Mesothelial cell of epicardium (in vitro differentiated cells): Measurements from ENCODE around the gene NRAS. TPM values are rescaled to one million over a fixed set of nuclear protein-coding genes. Genes with fewer than 3 reads are reported as not detected.

Source experiments
- DNase-seq, 2 experiments: peaks; one replicate each; pipeline ENCODE4 v3.0.0; 2021; ENCODE audit warnings: low spot score in 2 of 2; ENCODE audit not compliant: unreplicated experiment in 2 of 2
- H3K27ac Mint-ChIP-seq: 2 replicates; pipeline ENCODE4 v1.8.0; 2021; ENCODE audit warnings: mixed read lengths
- H3K27me3 Mint-ChIP-seq: 2 replicates; pipeline ENCODE4 v1.8.0; 2021; ENCODE audit warnings: low read depth, mixed read lengths
- H3K36me3 Mint-ChIP-seq: 2 replicates; pipeline ENCODE4 v1.8.0; 2021; ENCODE audit warnings: mixed read lengths
- H3K4me1 Mint-ChIP-seq: 2 replicates; pipeline ENCODE4 v1.8.0; 2021; ENCODE audit warnings: mixed read lengths
- H3K4me3 Mint-ChIP-seq: 2 replicates; pipeline ENCODE4 v1.8.0; 2021; ENCODE audit warnings: mild to moderate bottlenecking, moderate library complexity, mixed read lengths
- H3K9me3 Mint-ChIP-seq: 2 replicates; pipeline ENCODE4 v1.8.0; 2021; ENCODE audit warnings: mixed read lengths
- total RNA-seq: library from RNA; stranded (reverse); gene quantifications from 3 replicates; pipeline ENCODE4 v1.2.1, GENCODE V29; 2021
- TF ChIP-seq, protein P1 (sequence below): fragments of 200-600 bp; sonication (generic); IDR thresholded peaks from one replicate; pipeline ENCODE4 v1.5.0; 2021; ENCODE audit warnings: antibody characterized with exemption; ENCODE audit not compliant: unreplicated experiment

Gene NRAS
- total RNA-seq, 1 donor from 2014 or later = 39.8 TPM

DNA sequence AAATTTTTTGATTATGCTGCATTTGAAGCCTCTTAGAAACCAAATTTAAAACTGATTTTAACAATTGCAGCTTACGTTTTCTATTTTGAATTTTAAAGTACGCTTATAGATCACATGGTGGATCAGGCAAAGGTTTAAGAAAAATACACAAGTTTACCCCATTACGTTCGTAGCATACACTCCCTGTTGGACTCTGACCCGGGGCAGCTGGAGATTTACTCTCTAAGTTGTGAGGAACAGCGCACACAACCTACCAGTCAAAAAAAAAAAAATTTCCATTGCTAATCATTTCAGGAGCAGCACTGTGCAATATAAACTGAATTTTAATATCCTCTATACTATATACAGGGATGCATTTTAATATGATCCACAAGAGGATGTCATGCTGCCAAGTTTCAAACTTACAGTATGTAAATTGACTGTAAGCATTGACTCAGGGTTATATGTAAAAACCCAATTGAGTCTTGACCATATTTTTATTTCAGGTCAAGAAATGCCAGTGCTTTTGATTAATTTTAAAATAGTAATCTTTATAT lies 20.8 kb upstream of the NRAS start:
- no peak for DNase-seq
- no peaks in the 10 kb centered on the region for H3K27me3 Mint-ChIP-seq
- H3K4me1 Mint-ChIP-seq = no peaks in the 10 kb centered on the region
- TF ChIP-seq, protein P1, sequence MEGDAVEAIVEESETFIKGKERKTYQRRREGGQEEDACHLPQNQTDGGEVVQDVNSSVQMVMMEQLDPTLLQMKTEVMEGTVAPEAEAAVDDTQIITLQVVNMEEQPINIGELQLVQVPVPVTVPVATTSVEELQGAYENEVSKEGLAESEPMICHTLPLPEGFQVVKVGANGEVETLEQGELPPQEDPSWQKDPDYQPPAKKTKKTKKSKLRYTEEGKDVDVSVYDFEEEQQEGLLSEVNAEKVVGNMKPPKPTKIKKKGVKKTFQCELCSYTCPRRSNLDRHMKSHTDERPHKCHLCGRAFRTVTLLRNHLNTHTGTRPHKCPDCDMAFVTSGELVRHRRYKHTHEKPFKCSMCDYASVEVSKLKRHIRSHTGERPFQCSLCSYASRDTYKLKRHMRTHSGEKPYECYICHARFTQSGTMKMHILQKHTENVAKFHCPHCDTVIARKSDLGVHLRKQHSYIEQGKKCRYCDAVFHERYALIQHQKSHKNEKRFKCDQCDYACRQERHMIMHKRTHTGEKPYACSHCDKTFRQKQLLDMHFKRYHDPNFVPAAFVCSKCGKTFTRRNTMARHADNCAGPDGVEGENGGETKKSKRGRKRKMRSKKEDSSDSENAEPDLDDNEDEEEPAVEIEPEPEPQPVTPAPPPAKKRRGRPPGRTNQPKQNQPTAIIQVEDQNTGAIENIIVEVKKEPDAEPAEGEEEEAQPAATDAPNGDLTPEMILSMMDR = no peak
- H3K27ac Mint-ChIP-seq = no peak overlapping the region
- peaks cover 54% of the 10 kb centered on the region for H3K36me3 Mint-ChIP-seq
- no peaks in the 10 kb centered on the region for H3K9me3 Mint-ChIP-seq
- no peak overlapping the region for H3K4me3 Mint-ChIP-seq

DNA sequence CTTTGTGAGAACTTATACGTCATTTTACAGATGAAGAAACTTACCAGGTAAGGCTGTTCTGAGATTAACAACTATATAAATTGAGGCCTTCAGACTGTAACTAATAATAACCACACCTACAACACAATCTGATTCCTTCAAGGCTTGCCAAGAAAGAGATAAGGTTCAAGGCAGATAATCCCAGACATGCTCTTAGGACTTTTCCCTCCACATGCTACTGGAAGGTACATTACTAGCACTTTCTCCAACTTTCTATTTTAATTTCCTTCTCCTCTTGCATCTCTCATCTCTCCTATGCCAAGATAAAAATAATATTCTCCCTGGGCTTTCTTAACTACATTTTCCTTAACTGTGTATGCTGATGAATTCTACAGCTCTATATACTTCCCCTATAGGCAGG lies 18.9 kb upstream of the NRAS start:
- no peak overlapping the region for H3K4me3 Mint-ChIP-seq
- peaks cover 61% of the 10 kb centered on the region for H3K36me3 Mint-ChIP-seq
- TF ChIP-seq, protein P1 = no peak
- no peak overlapping the region for H3K27ac Mint-ChIP-seq
- no peaks in the 10 kb centered on the region for H3K4me1 Mint-ChIP-seq
- H3K27me3 Mint-ChIP-seq = no peaks in the 10 kb centered on the region
- H3K9me3 Mint-ChIP-seq = no peaks in the 10 kb centered on the region
- DNase-seq = no peak

GRCh38 chr1:114729782-114730181 lies 13.2 kb upstream of the NRAS start:
- H3K9me3 Mint-ChIP-seq = no peaks in the 10 kb centered on the region
- H3K36me3 Mint-ChIP-seq = peaks cover 64% of the 10 kb centered on the region
- no peaks in the 10 kb centered on the region for H3K27me3 Mint-ChIP-seq
- DNase-seq = no peak
- H3K4me3 Mint-ChIP-seq = no peak overlapping the region
- H3K27ac Mint-ChIP-seq = no peak overlapping the region
- TF ChIP-seq, protein P1 = no peak
- H3K4me1 Mint-ChIP-seq = no peaks in the 10 kb centered on the region

DNA sequence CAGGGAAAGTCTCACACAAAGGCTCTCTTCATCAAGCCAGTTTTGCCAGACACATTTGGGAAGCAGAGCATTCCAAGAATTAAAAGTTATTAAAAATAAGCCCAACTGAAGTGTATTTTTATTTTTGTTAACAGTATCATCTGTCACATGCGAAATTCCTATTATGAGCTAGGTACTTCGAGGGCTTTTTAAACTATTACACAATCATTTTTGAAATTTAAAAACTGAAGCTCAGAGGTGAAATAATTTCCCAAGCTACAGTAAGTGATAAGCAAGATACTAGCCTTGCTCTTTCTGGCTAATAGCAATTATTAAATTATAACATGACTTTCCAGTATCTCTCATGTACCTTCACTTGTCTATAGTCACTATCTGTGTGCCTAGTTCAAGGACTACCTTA lies 12.0 kb upstream of the NRAS start:
- DNase-seq = no peak

DNA sequence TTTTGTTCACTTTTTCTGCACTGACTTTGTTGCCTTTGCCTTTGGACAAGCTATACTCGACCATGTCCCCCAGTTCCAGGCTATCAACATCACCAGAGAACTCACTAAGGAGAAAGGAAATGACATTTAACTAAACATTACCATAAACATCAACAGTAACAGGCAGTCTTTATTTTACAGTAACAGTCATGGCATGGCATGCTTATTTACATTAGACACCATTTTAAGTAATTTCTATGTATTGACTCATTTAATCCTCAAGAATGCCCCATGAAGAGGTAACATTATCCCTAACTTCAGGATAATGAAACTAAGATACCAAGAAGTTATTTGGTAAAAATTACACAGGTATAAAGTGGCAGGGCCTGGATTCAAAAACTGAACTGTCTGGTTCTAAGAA lies 8.7 kb upstream of the NRAS start:
- no peaks in the 10 kb centered on the region for H3K27me3 Mint-ChIP-seq
- peaks cover 63% of the 10 kb centered on the region for H3K36me3 Mint-ChIP-seq
- H3K27ac Mint-ChIP-seq = no peak overlapping the region
- H3K9me3 Mint-ChIP-seq = no peaks in the 10 kb centered on the region
- H3K4me3 Mint-ChIP-seq = no peak overlapping the region
- no peak for DNase-seq
- TF ChIP-seq, protein P1 = no peak
- no peaks in the 10 kb centered on the region for H3K4me1 Mint-ChIP-seq

More for the DNA sequence above, 12.0 kb upstream of the NRAS start:
- TF ChIP-seq, protein P1 = no peak
- no peaks in the 10 kb centered on the region for H3K27me3 Mint-ChIP-seq
- no peaks in the 10 kb centered on the region for H3K4me1 Mint-ChIP-seq
- peaks cover 63% of the 10 kb centered on the region for H3K36me3 Mint-ChIP-seq
- H3K4me3 Mint-ChIP-seq = no peak overlapping the region
- no peaks in the 10 kb centered on the region for H3K9me3 Mint-ChIP-seq
- no peak overlapping the region for H3K27ac Mint-ChIP-seq

GRCh38 chr1:114723915-114724314 lies 7.3 kb upstream of the NRAS start:
- TF ChIP-seq, protein P1 = no peak
- Mint-ChIP-seq H3K27me3 (no peaks in the 10 kb centered on the region), H3K4me3 (no peak overlapping the region), H3K4me1 (no peaks in the 10 kb centered on the region), H3K9me3 (no peaks in the 10 kb centered on the region), H3K27ac (no peak overlapping the region), H3K36me3 (peaks cover 64% of the 10 kb centered on the region)
- no peak for DNase-seq
